ENCODE measurements around the gene ATP5PB.

ATP5PB gene

DNA sequence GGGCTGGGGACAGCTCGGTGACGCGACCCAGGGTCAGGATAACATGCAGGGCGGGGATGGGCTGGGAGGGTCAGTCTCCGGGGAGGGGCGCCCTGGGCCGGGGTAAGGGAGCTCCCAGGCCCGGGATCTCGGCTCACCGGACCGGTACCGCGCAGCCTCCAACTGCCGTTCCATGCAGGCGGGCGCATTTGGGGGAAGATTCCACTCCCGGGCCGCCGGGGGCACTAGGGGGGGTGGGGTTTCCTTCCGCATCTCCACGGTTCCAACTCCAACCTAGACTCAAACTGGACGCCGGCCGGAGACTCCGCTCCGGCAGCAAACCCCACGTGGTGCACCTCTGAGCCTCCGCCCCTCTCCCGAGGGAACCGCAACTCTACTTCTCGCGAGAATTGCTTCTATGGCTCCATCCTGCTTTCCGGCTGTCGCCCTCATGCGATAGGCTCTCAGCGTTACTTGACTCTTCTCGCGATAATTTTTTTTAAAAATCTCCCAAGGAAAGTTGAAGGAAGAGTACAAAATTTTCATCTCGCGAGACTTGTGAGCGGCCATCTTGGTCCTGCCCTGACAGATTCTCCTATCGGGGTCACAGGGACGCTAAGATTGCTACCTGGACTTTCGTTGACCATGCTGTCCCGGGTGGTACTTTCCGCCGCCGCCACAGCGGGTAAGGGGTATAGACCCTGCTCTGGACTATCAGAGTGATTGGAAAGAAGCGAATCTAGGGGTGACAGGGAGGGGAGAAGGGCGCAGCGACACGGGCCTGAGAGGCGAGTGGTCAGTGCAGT, at the start of gene ATP5PB, which contains the start of gene WDR77:
Gene ATP5PB (plus strand): TSS at position 547 of the 785 bp plus-strand sequence. CDS start 78 bp downstream, at position 625.
Gene WDR77 (minus strand): TSS at position 339 of the 785 bp plus-strand sequence. CDS start 87 bp downstream, at position 252.
- peak; percentile 87 for DNase-seq

- DNase-seq = no peak
Observed at GRCh38 chr1:111399792-111400610, 49.3 kb upstream of the ATP5PB start.

- DNase-seq = no peak
Observed at GRCh38 chr1:111402083-111402482, 47.2 kb upstream of the ATP5PB start.

DNA sequence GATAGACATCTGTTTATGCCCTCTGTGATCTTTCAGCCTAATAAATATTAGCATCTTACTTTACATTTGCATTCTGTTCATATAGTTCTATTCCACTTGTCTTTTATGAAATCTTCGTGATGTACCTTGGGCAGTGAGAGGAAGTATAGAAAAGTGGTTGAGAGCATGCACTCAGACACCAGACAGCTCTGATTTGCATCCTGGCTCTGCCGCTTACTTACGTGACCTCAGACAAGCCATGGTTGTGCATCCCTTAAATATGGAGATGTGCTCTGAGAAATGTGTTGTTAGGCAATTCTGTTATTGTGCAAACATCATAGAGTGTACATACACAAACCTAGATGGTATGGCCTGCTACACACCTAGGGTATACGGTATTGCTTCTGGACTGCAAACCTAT, 44.7 kb upstream of the ATP5PB start:
- no peak for DNase-seq

DNA sequence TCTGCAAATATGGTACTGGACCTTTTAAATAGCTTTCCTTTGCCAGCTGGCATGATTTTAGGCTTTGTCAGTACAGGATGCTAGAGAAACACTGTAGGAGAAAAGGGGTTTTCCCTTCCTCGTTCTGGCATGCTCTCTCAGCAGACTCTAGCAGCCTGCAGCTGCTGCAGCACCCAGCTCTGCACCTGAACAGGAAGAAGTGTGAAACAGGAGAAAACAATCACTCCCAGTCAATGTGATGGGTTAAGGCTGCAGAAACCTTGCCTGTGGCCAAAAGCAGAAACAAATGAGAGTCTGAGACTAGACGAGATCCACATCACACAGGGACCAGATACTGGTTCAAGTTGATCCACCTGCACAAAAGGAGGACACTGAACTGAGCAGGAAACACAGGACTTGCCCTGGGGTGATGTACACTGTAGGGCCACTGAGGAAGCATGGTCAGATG, 42.9 kb upstream of the ATP5PB start:
- DNase-seq = no peak

DNA sequence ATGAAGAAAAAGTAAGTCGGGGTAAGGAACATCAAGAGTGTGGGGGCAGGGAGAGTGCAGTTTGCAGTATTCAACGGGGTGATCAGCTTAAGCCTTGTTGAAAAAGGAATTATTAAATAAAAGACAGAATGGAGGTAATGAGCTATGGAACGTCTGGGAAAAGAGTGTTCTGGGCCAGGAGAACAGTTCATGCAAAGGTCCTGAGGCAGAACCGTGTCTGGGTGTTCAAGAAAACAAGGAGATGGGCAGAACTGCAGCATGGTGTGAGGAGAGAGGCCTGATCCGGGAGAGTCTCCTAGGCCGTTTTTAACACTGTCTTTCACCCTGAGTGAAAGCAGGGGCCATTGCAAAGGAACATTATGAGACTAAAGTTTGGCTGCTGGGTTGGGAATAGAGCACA, 42.0 kb upstream of the ATP5PB start:
- no peak for DNase-seq

DNA sequence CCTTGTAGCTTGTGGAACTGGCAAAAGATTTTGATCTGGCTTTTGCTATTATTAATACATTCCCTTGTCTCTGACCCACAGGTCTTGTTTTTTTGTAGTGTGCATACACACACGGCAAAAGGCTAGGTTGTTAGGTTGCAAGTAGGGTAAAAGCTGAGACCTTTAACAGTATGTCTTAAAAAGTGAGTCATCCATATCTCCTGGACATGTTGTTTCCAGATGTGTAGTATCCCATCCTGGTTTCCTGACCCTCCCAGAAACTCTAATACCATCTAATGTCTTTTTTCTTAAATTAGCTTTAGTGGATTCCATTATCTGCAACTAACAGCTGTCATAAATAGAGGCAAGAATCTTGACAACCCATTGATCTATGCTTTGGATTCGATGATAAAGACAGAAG, 36.4 kb upstream of the ATP5PB start:
- no peak for DNase-seq

GRCh38 chr1:111414756-111415155, 34.5 kb upstream of the ATP5PB start:
- no peak for DNase-seq

- DNase-seq = no peak
Observed at GRCh38 chr1:111415461-111415860, 33.8 kb upstream of the ATP5PB start.

- no peak for DNase-seq
Observed at GRCh38 chr1:111417755-111418154, 31.5 kb upstream of the ATP5PB start.

DNA sequence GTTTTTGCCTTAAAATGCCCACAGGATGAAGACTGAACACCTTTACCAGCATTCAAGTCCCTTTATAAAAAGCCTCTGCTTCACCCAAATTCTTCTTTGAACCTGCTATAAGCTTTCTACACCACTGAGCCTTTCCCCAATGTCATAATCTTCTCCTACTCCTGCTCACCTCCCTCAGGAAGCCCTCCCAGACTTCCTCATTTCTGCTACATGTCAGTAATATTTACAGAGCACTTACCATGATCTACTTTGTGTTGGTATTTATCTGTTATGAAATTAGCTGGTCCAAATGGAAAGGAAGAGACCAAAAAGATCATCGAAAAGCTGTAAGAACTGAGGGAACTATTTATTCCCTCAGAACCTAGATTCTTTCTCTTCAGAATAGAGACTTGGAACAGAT, 30.2 kb upstream of the ATP5PB start:
- no peak for DNase-seq

- no peak for DNase-seq
Observed at GRCh38 chr1:111420377-111420776, 28.9 kb upstream of the ATP5PB start.

DNA sequence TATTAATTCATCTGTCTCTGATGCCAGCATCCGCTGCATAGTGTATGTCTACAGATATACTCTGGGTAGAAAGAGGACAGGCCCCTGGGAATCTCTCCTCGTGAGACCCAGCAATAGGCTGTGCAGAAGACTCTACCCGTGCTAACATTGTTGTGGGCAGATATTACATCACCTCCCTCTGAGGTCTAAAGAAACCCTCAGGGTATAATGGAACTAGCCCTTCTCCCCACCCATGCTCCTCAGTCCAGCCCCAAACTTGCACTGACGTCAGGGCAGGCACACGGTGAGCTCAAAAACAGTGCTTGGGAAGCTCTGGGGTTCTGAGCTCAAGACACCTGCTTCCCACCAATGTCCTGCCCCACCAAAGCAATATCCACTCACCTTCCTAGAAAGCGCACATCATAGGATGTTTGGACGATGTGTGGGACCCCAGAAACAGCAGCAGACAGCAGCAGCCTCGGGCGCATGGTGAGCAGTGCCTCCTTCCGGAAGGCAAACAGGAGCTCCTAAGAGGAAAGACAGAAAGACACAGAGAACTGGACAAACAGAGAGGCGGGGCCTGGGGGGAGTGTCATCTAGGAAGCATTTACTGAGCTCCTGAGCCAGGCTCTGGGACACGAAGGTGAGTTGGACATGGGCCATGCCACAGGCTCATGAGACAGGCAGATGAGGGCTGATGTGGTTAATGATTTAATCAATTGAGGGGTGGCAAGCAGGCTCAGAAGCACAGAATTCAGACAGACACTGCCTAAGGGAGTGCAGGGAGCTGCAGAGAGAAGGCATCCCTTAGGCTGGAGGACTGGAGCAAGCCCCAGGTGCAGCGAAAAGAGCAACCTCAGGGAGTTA, 26.5 kb upstream of the ATP5PB start:
- DNase-seq = no peak

DNA sequence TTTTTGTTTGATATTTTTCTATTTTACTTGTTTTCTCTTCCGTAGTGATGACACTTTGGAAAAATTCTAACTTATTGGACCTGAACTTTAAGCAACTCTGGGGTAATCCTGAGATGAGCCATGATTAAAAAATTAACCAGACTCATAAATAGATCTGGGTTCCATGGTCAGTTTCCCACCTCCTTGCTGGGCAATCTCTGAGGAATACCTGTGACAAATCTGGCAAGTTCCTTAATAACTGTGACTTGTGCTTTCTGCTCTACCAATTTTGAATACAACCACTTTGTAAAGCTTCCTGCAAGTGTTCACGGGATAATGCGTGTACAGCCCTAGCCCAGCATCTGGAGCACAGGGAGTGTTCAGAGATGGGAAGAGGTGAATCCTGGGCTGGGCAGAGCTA, 25.0 kb upstream of the ATP5PB start:
- DNase-seq = no peak

DNA sequence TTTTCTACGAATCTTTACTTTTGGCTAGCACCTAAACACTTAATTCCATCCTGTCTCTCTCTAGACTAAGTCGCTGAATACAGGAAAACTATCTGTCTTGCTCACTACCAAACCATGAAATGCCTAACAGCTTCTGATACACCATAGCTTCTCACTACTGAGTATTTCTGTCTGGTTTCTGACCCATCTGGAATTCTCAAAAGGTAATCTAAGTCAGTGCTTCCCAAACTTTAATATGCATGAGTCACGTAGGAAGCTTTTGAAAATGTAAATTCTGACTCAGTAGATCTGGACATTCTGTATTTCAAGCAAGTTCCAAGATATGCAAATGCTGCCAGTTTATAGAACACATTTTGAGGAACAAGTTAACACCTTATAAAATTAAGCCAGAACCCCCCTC, 12.5 kb upstream of the ATP5PB start:
- DNase-seq = no peak

DNA sequence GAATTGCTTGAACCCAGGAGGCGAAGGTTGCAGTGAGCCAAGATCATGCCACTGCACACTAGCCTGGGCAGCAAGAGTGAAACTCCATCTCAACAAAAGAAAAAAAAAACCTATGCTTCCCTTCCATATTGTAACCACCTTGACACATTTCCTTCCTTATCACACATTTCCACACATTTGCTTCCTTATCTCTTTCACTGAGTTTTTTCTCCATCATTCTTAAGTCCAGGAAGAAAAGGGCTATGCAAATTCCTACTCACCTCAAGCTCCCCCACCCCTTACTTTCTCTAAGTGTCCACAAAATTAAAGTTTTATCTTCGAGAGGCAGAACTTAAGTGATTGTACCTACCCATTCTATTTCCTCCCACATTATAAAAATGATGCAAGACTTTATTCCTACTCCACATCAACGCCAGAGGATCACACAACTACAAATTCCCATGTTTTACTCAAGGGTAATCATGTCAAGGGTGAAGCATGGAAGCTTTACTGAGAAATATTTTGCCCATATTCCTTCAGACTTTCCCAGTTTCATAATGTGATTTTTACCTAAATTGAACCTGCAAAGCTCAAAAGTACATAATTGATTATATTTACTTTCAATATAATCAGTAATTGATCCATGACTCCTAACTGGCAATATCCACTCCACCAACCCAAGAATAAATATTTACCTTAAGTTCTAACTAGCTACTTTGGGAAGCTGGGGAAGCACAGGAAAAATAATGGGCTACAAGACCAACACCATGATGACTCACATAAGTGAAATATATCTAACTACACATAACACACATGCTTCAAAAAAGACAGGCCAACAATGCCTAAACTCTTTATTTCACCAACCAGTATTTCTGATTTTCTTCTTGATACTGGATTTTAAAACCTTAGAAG, 9.6 kb upstream of the ATP5PB start:
- DNase-seq = no peak

DNA sequence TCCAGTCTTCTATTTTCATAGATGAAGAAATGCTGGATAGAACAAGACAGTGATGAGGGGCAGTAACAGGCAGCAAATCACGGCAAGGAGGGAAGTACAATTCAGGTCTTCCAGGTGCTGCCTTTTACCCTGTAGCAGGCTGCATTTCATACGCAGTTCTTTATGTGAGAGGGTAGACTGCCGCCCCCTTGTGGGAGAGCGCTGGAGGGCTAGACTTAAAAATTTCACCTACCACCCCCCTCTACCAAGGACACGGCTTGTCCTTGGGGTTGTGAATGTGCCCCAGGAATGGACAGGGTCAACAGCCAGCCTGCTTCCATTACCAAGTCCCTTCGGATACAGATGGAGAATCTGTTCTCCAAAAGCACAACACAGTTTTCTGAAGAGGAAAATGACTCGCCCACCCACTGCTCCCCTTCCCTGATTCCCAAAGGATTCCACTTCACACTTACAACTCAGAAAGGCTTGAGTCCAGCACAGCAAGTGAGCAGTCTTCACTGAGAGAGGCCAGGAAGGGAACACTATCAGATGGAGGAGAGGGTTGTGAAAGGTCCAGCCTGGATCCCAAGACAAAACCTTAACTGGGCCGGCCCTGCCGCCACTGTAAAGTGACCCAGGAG, 7.6 kb upstream of the ATP5PB start:
- DNase-seq = no peak

- DNase-seq = no peak
Observed at GRCh38 chr1:111442457-111442856, 6.8 kb upstream of the ATP5PB start.

DNA sequence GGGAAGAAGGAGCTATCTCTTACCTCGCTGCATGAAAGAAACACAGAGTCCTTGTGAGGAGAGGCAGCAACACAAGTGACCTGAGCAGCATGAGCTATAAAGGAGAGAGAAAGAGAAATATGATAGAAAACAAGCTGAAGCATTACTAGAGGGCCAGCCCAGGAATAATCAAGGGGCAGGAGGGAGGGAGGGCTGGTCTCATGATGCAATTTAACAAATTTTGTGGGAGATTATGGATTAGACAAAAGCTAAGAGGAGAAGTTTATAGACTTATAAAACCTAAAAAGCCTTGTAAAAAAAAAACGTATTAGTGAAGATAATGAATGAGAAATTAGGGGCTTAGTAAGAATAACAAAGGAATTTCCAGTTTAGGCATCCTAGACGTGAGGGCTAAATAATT, 5.2 kb upstream of the ATP5PB start:
- no peak for DNase-seq

GRCh38 chr1:111446546-111446945, 2.7 kb upstream of the ATP5PB start:
- DNase-seq = no peak
